HG03520 (cell line): Measurements from ENCODE around the gene PCSK7.

Experiments used
- ATAC-seq: cut with Tn5 transposase; IDR thresholded peaks from one replicate; pipeline ENCODE4 v1.9.1; 2021; ENCODE audit warnings: mild to moderate bottlenecking, moderate library complexity; ENCODE audit not compliant: unreplicated experiment

PCSK7 gene

GRCh38 chr11:117170210-117170609, 61.7 kb downstream of the PCSK7 start:
- ATAC-seq = no peak

- ATAC-seq = no peak
Observed at GRCh38 chr11:117169736-117170135, 62.1 kb downstream of the PCSK7 start.

- no peak for ATAC-seq
Observed at GRCh38 chr11:117166491-117166890, 65.4 kb downstream of the PCSK7 start.

- no peak for ATAC-seq
Observed at GRCh38 chr11:117160826-117161225, 71.0 kb downstream of the PCSK7 start.

- ATAC-seq = no peak
Observed at GRCh38 chr11:117159892-117160291, 72.0 kb downstream of the PCSK7 start.

- no peak for ATAC-seq
Observed at GRCh38 chr11:117157507-117157906, 74.4 kb downstream of the PCSK7 start.

- ATAC-seq = no peak
Observed at GRCh38 chr11:117154468-117154867, 77.4 kb downstream of the PCSK7 start.
